HL-60 (cell line): Measurements from ENCODE around the gene CER1.
"Not testable (repeated sequence)": the region's sequence is repeated elsewhere in the genome, so short reads cannot be mapped to it uniquely, and the experiment has no call there.

Experiments
- DNase-seq, 2 experiments: peaks; one replicate each; pipeline ENCODE4 v3.0.0-alpha.2; 2010 to 2020; ENCODE audit warnings: low read depth in 1 of 2, low spot score in 1 of 2
- H3K27ac ChIP-seq: fragments of 250-450 bp; sonication (Bioruptor Pico); replicated peaks from 2 replicates; pipeline ENCODE4 v1.5.1; 2020; ENCODE audit warnings: mild to moderate bottlenecking, moderate library complexity
- H3K27me3 ChIP-seq: fragments of 250-450 bp; sonication (Bioruptor Pico); 2 replicates; pipeline ENCODE4 v1.5.1; 2021; ENCODE audit warnings: mild to moderate bottlenecking, moderate library complexity; ENCODE audit not compliant: insufficient read depth, poor library complexity, severe bottlenecking
- H3K4me3 ChIP-seq: replicated peaks from 2 replicates; pipeline ENCODE4 v1.5.1; 2011; ENCODE audit warnings: mild to moderate bottlenecking, control low read depth, low read length; ENCODE audit not compliant: insufficient read depth
- GABPA ChIP-seq: IDR thresholded peaks from 2 replicates; pipeline ENCODE4 v1.6.1; 2012; ENCODE audit warnings: low read depth
- POLR2AphosphoS5 ChIP-seq: IDR thresholded peaks from 2 replicates; pipeline ENCODE4 v1.6.1; 2012; ENCODE audit warnings: low read depth
- SPI1 ChIP-seq: IDR thresholded peaks from 2 replicates; pipeline ENCODE4 v1.6.1; 2012; ENCODE audit warnings: low read depth, mild to moderate bottlenecking, borderline replicate concordance
- TF ChIP-seq, protein P1 (sequence below): IDR thresholded peaks from 2 replicates; pipeline ENCODE4 v1.6.1; 2012; ENCODE audit warnings: low read depth; ENCODE audit not compliant: insufficient replicate concordance
- TF ChIP-seq, protein P2 (sequence below): IDR thresholded peaks from one replicate; pipeline ENCODE4 v1.5.1; 2011; ENCODE audit warnings: low read length, control low read depth, inconsistent platforms; ENCODE audit not compliant: insufficient read depth

The CER1 gene

GRCh38 chr9:14690948-14691730, 31.4 kb downstream of the CER1 start:
- Histone ChIP-seq H3K27me3 (no peaks in the 10 kb centered on the region), H3K4me3 (no peak overlapping the region), H3K27ac (no peak overlapping the region)
- DNase-seq: no peak
- TF ChIP-seq, protein P1, sequence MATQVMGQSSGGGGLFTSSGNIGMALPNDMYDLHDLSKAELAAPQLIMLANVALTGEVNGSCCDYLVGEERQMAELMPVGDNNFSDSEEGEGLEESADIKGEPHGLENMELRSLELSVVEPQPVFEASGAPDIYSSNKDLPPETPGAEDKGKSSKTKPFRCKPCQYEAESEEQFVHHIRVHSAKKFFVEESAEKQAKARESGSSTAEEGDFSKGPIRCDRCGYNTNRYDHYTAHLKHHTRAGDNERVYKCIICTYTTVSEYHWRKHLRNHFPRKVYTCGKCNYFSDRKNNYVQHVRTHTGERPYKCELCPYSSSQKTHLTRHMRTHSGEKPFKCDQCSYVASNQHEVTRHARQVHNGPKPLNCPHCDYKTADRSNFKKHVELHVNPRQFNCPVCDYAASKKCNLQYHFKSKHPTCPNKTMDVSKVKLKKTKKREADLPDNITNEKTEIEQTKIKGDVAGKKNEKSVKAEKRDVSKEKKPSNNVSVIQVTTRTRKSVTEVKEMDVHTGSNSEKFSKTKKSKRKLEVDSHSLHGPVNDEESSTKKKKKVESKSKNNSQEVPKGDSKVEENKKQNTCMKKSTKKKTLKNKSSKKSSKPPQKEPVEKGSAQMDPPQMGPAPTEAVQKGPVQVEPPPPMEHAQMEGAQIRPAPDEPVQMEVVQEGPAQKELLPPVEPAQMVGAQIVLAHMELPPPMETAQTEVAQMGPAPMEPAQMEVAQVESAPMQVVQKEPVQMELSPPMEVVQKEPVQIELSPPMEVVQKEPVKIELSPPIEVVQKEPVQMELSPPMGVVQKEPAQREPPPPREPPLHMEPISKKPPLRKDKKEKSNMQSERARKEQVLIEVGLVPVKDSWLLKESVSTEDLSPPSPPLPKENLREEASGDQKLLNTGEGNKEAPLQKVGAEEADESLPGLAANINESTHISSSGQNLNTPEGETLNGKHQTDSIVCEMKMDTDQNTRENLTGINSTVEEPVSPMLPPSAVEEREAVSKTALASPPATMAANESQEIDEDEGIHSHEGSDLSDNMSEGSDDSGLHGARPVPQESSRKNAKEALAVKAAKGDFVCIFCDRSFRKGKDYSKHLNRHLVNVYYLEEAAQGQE: no peak
- no peak for TF ChIP-seq POLR2AphosphoS5
- TF ChIP-seq SPI1: no peak
- TF ChIP-seq GABPA: no peak
- TF ChIP-seq, protein P2, sequence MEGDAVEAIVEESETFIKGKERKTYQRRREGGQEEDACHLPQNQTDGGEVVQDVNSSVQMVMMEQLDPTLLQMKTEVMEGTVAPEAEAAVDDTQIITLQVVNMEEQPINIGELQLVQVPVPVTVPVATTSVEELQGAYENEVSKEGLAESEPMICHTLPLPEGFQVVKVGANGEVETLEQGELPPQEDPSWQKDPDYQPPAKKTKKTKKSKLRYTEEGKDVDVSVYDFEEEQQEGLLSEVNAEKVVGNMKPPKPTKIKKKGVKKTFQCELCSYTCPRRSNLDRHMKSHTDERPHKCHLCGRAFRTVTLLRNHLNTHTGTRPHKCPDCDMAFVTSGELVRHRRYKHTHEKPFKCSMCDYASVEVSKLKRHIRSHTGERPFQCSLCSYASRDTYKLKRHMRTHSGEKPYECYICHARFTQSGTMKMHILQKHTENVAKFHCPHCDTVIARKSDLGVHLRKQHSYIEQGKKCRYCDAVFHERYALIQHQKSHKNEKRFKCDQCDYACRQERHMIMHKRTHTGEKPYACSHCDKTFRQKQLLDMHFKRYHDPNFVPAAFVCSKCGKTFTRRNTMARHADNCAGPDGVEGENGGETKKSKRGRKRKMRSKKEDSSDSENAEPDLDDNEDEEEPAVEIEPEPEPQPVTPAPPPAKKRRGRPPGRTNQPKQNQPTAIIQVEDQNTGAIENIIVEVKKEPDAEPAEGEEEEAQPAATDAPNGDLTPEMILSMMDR: no peak

DNA sequence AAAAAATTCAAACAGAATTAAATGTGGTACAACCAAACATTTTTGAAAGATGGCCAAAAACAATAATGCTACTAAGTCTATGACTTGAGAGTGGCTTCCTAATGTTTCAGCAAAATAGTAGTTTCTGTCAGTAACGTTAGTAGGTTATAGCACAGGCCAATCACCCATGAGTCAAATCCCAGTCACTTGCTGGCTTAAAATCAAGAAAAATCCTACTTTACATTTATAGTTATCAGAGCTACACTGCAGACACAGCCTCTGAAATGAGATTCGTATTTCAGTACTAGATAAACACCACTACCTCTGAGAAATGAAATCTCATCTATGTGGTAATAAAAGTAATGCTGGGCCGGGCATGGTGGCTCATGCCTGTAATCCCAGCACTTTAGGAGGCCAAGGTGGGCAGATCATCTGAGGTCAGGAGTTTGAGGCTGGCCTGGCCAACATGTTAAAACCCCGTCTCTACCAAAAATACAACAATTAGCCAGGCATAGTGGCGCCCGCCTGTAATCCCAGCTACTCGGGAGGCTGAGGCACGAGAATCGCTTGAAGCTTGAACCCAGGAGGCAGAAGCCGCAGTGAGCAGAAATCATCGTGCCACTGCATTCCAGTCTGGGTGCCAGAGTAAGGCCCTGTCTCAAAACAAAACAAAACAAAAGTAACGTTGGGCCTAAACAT, 35.4 kb downstream of the CER1 start:
- TF ChIP-seq SPI1 (no peak), POLR2AphosphoS5 (no peak), GABPA (no peak)
- TF ChIP-seq, protein P1: no peak
- TF ChIP-seq, protein P2: no peak
- Histone ChIP-seq H3K27ac (no peak overlapping the region), H3K27me3 (no peaks in the 10 kb centered on the region), H3K4me3 (no peak overlapping the region)
- no peak for DNase-seq

GRCh38 chr9:14686168-14686567, 36.4 kb downstream of the CER1 start:
- no peak for TF ChIP-seq POLR2AphosphoS5
- no peak for DNase-seq
- H3K4me3 ChIP-seq: no peak overlapping the region
- H3K27ac ChIP-seq: no peak overlapping the region
- no peaks in the 10 kb centered on the region for H3K27me3 ChIP-seq

- H3K27ac ChIP-seq, H3K4me3 ChIP-seq, H3K27me3 ChIP-seq, DNase-seq: not testable (repeated sequence)
These were observed 39.9 kb downstream of the CER1 start for GRCh38 chr9:14682616-14683015.
